ENCODE data around the gene OCA2. TPM values are rescaled to one million over a fixed set of nuclear protein-coding genes. Genes with fewer than 3 reads are reported as not detected.
A peak's percentile ranks its signal among the peaks of the same experiment; 100 is the strongest.

OCA2 gene
- total RNA-seq, 1 donor from 2014 or later = 0.79 TPM

- Mint-ChIP-seq H3K36me3 (ENCODE audit: insufficient read depth) (no peaks in the 10 kb centered on the region), H3K4me1 (ENCODE audit: low read depth) (no peaks in the 10 kb centered on the region), H3K4me3 (ENCODE audit: low read depth) (no peak overlapping the region), H3K27ac (no peak overlapping the region), H3K9me3 (ENCODE audit: low read depth) (no peaks in the 10 kb centered on the region), H3K27me3 (no peaks in the 10 kb centered on the region)
- TF ChIP-seq, protein P1, sequence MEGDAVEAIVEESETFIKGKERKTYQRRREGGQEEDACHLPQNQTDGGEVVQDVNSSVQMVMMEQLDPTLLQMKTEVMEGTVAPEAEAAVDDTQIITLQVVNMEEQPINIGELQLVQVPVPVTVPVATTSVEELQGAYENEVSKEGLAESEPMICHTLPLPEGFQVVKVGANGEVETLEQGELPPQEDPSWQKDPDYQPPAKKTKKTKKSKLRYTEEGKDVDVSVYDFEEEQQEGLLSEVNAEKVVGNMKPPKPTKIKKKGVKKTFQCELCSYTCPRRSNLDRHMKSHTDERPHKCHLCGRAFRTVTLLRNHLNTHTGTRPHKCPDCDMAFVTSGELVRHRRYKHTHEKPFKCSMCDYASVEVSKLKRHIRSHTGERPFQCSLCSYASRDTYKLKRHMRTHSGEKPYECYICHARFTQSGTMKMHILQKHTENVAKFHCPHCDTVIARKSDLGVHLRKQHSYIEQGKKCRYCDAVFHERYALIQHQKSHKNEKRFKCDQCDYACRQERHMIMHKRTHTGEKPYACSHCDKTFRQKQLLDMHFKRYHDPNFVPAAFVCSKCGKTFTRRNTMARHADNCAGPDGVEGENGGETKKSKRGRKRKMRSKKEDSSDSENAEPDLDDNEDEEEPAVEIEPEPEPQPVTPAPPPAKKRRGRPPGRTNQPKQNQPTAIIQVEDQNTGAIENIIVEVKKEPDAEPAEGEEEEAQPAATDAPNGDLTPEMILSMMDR (IDR thresholded peaks at IDR 0.05; ENCODE audit: unreplicated experiment) = no peak
- DNase-seq (ENCODE audit: low spot score, unreplicated experiment) = no peak
These were observed 109.3 kb downstream of the OCA2 start for GRCh38 chr15:27989838-27990237.

- no peaks in the 10 kb centered on the region for H3K9me3 Mint-ChIP-seq (ENCODE audit: low read depth)
- TF ChIP-seq, protein P1 (IDR thresholded peaks at IDR 0.05; ENCODE audit: unreplicated experiment) = no peak
- H3K4me1 Mint-ChIP-seq (ENCODE audit: low read depth) = no peaks in the 10 kb centered on the region
- H3K4me3 Mint-ChIP-seq (ENCODE audit: low read depth) = no peak overlapping the region
- no peaks in the 10 kb centered on the region for H3K27me3 Mint-ChIP-seq
- H3K27ac Mint-ChIP-seq = no peak overlapping the region
- no peaks in the 10 kb centered on the region for H3K36me3 Mint-ChIP-seq (ENCODE audit: insufficient read depth)
- no peak for DNase-seq (ENCODE audit: low spot score, unreplicated experiment)
These were observed 109.7 kb downstream of the OCA2 start for GRCh38 chr15:27989427-27989826.

GRCh38 chr15:27985099-27985498 is 114.0 kb downstream of the OCA2 start:
- H3K4me3 Mint-ChIP-seq (ENCODE audit: low read depth) = no peak overlapping the region
- H3K27me3 Mint-ChIP-seq = no peaks in the 10 kb centered on the region
- DNase-seq (ENCODE audit: low spot score, unreplicated experiment) = no peak
- H3K9me3 Mint-ChIP-seq (ENCODE audit: low read depth) = no peaks in the 10 kb centered on the region
- H3K4me1 Mint-ChIP-seq (ENCODE audit: low read depth) = no peaks in the 10 kb centered on the region
- TF ChIP-seq, protein P1 (IDR thresholded peaks at IDR 0.05; ENCODE audit: unreplicated experiment) = no peak
- no peaks in the 10 kb centered on the region for H3K36me3 Mint-ChIP-seq (ENCODE audit: insufficient read depth)
- peak overlapping the region; percentile 52 for H3K27ac Mint-ChIP-seq

DNA sequence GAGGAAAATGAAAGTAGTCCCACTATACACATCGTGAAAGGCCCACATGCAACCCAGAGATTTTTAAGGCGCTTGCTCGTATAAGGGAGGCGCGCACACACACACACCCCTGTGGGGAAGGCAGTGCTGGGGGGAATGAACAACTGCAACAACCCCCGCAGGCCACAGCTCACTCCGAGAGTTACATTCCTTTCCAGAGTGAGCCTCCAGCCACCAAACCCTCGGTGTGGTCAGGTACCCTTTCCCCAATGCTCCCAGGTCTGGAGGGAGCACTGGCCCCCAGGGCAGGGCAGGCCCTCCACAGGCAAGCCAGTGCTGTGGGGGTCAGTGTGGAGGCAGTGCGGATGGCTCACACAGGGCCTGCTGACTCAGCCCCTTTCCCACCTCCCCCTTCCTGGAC is 115.6 kb downstream of the OCA2 start:
- no peak overlapping the region for H3K27ac Mint-ChIP-seq
- TF ChIP-seq, protein P1 (IDR thresholded peaks at IDR 0.05; ENCODE audit: unreplicated experiment) = no peak
- no peaks in the 10 kb centered on the region for H3K27me3 Mint-ChIP-seq
- DNase-seq (ENCODE audit: low spot score, unreplicated experiment) = no peak
- no peaks in the 10 kb centered on the region for H3K36me3 Mint-ChIP-seq (ENCODE audit: insufficient read depth)
- no peaks in the 10 kb centered on the region for H3K9me3 Mint-ChIP-seq (ENCODE audit: low read depth)
- no peaks in the 10 kb centered on the region for H3K4me1 Mint-ChIP-seq (ENCODE audit: low read depth)
- no peak overlapping the region for H3K4me3 Mint-ChIP-seq (ENCODE audit: low read depth)

DNA sequence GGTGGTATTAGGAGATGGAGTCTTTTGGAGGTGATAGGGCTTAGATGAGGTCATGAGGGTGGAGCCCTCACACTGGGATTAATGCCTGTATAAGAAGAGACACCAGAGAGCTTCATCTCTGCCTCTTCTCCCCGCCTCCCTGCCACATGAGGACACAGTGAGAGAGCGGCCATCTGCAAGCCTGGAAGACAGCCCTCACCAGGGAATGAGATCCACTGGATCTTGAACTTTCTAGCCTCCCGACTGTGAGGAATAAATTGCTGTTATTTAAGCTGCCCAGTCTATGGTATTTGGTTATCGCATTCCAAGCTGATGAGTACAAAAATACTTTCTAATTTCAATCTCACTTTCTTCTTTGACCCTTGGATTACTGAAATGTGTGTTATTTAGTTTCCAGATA is 121.4 kb downstream of the OCA2 start:
- DNase-seq (ENCODE audit: low spot score, unreplicated experiment) = no peak
- Mint-ChIP-seq H3K4me3 (ENCODE audit: low read depth) (no peak overlapping the region), H3K9me3 (ENCODE audit: low read depth) (peaks cover 8% of the 10 kb centered on the region), H3K4me1 (ENCODE audit: low read depth) (no peaks in the 10 kb centered on the region), H3K27me3 (no peaks in the 10 kb centered on the region), H3K27ac (no peak overlapping the region), H3K36me3 (ENCODE audit: insufficient read depth) (no peaks in the 10 kb centered on the region)
- TF ChIP-seq, protein P1 (IDR thresholded peaks at IDR 0.05; ENCODE audit: unreplicated experiment) = no peak
